H9 (cell line): ENCODE data around the gene GIPC2. TPM values are rescaled to one million over a fixed set of nuclear protein-coding genes. Genes with fewer than 3 reads are reported as not detected.

ENCODE experiments used
- DNase-seq: peaks from one replicate; pipeline ENCODE4 v3.0.0-alpha.2; 2017
- H2AFZ ChIP-seq: one replicate; pipeline ENCODE4 v1.6.1; 2013; ENCODE audit warnings: mild to moderate bottlenecking, low read length, control low read depth, moderate library complexity
- H2AK5ac ChIP-seq: 2 replicates; pipeline ENCODE4 v1.6.1; 2013; ENCODE audit warnings: low read length, control low read depth, mixed read lengths; ENCODE audit not compliant: insufficient read length
- H2BK120ac ChIP-seq: one replicate; pipeline ENCODE4 v1.6.1; 2013; ENCODE audit warnings: low read depth, mild to moderate bottlenecking, low read length, control low read depth, inconsistent platforms; ENCODE audit not compliant: poor library complexity, severe bottlenecking
- H2BK12ac ChIP-seq: 2 replicates; pipeline ENCODE4 v1.6.1; 2013; ENCODE audit warnings: low read length, control low read depth, mixed read lengths, low read depth; ENCODE audit not compliant: insufficient read length
- H2BK15ac ChIP-seq: 2 replicates; pipeline ENCODE4 v1.6.1; 2013; ENCODE audit warnings: low read depth, low read length, control low read depth
- H2BK20ac ChIP-seq: one replicate; pipeline ENCODE4 v1.6.1; 2013; ENCODE audit warnings: low read depth, mild to moderate bottlenecking, low read length, control low read depth, inconsistent platforms; ENCODE audit not compliant: poor library complexity, severe bottlenecking
- H2BK5ac ChIP-seq: 2 replicates; pipeline ENCODE4 v1.6.1; 2013; ENCODE audit warnings: low read length, control low read depth, mixed read lengths; ENCODE audit not compliant: insufficient read length
- H3K14ac ChIP-seq: 2 replicates; pipeline ENCODE4 v1.6.1; 2013; ENCODE audit warnings: low read length, control low read depth; ENCODE audit not compliant: insufficient read depth
- H3K18ac ChIP-seq: 2 replicates; pipeline ENCODE4 v1.6.1; 2013; ENCODE audit warnings: low read depth, mild to moderate bottlenecking, mixed read lengths, low read length, control low read depth; ENCODE audit not compliant: insufficient read length
- H3K23ac ChIP-seq: 2 replicates; pipeline ENCODE4 v1.6.1; 2013; ENCODE audit warnings: low read length, control low read depth, mixed read lengths, low read depth; ENCODE audit not compliant: insufficient read length
- H3K23me2 ChIP-seq: 2 replicates; pipeline ENCODE4 v1.6.1; 2013; ENCODE audit warnings: low read depth, mild to moderate bottlenecking, mixed read lengths, low read length, control low read depth; ENCODE audit not compliant: insufficient read length, poor library complexity, severe bottlenecking
- H3K27ac ChIP-seq: 2 replicates; pipeline ENCODE4 v1.5.1; 2013; ENCODE audit warnings: low read length, control low read depth, mixed read lengths, low read depth; ENCODE audit not compliant: insufficient read length
- H3K27me3 ChIP-seq: 2 replicates; pipeline ENCODE4 v1.6.1; 2013; ENCODE audit warnings: low read length, control low read depth, inconsistent platforms; ENCODE audit not compliant: insufficient read depth
- H3K4ac ChIP-seq: 2 replicates; pipeline ENCODE4 v1.6.1; 2013; ENCODE audit warnings: low read depth, mild to moderate bottlenecking, control low read depth, inconsistent platforms, low read length, moderate library complexity
- H3K4me1 ChIP-seq: 2 replicates; pipeline ENCODE4 v1.6.1; 2013; ENCODE audit warnings: low read length, control low read depth, inconsistent platforms; ENCODE audit not compliant: insufficient read depth
- H3K4me2 ChIP-seq: 2 replicates; pipeline ENCODE4 v1.6.1; 2013; ENCODE audit warnings: low read length, control low read depth, mixed read lengths; ENCODE audit not compliant: insufficient read length, insufficient read depth
- H3K56ac ChIP-seq: 2 replicates; pipeline ENCODE4 v1.6.1; 2013; ENCODE audit warnings: low read depth, mild to moderate bottlenecking, mixed read lengths, low read length, control low read depth; ENCODE audit not compliant: insufficient read length
- H3K79me1 ChIP-seq: 2 replicates; pipeline ENCODE4 v1.6.1; 2013; ENCODE audit warnings: low read depth, mild to moderate bottlenecking, moderate library complexity, low read length, control low read depth, inconsistent platforms; ENCODE audit not compliant: insufficient read depth, poor library complexity, severe bottlenecking
- H3K79me2 ChIP-seq: 2 replicates; pipeline ENCODE4 v1.6.1; 2013; ENCODE audit warnings: low read length, control low read depth, inconsistent platforms; ENCODE audit not compliant: insufficient read depth
- H3K9ac ChIP-seq: 2 replicates; pipeline ENCODE4 v1.6.1; 2013; ENCODE audit warnings: low read length, control low read depth, mixed read lengths; ENCODE audit not compliant: insufficient read length; ENCODE audit errors: extremely low read depth
- H3K9me3 ChIP-seq: one replicate; pipeline ENCODE4 v1.6.1; 2013; ENCODE audit warnings: low read depth, low read length, inconsistent platforms; ENCODE audit not compliant: control insufficient read depth
- H3T11ph ChIP-seq: one replicate; pipeline ENCODE4 v1.6.1; 2013; ENCODE audit warnings: mild to moderate bottlenecking, low read length, control low read depth, inconsistent platforms
- H4K20me1 ChIP-seq: one replicate; pipeline ENCODE4 v1.6.1; 2013; ENCODE audit not compliant: control insufficient read depth, insufficient read length, insufficient read depth
- H4K5ac ChIP-seq: 2 replicates; pipeline ENCODE4 v1.6.1; 2013; ENCODE audit warnings: low read depth, mild to moderate bottlenecking, mixed read lengths, low read length, control low read depth; ENCODE audit not compliant: insufficient read length
- H4K8ac ChIP-seq: replicated peaks from 2 replicates; pipeline ENCODE4 v1.6.1; 2013; ENCODE audit warnings: low read length, control low read depth, mixed read lengths, low read depth; ENCODE audit not compliant: insufficient read length
- H4K91ac ChIP-seq: 2 replicates; pipeline ENCODE4 v1.6.1; 2013; ENCODE audit warnings: low read depth, mild to moderate bottlenecking, moderate library complexity, mixed read lengths, low read length, control low read depth; ENCODE audit not compliant: insufficient read length
- H3K27ac Mint-ChIP-seq, 3 experiments: 2 replicates in 2 of 3; 3 replicates in 1 of 3; pipeline ENCODE4 v1.8.0; 2020 to 2021; ENCODE audit warnings: mixed read lengths in 3 of 3, mild to moderate bottlenecking in 1 of 3, moderate library complexity in 1 of 3
- H3K27me3 Mint-ChIP-seq: 2 replicates; pipeline ENCODE4 v1.8.0; 2021; ENCODE audit warnings: low read depth, mild to moderate bottlenecking, moderate library complexity, mixed read lengths
- H3K36me3 Mint-ChIP-seq, 3 experiments: 2 replicates in 2 of 3; 3 replicates in 1 of 3; pipeline ENCODE4 v1.8.0; 2020 to 2021; ENCODE audit warnings: low read depth in 3 of 3, mixed read lengths in 3 of 3; ENCODE audit not compliant: insufficient read depth in 1 of 3
- H3K4me1 Mint-ChIP-seq, 2 experiments: 2 replicates each; pipeline ENCODE4 v1.8.0; 2020; ENCODE audit warnings: mixed read lengths in 2 of 2
- H3K4me3 Mint-ChIP-seq, 2 experiments: 2 replicates in 1 of 2; 3 replicates in 1 of 2; pipeline ENCODE4 v1.8.0; 2020 to 2021; ENCODE audit warnings: mild to moderate bottlenecking in 2 of 2, mixed read lengths in 2 of 2, moderate library complexity in 1 of 2
- H3K9me3 Mint-ChIP-seq, 2 experiments: 2 replicates in 1 of 2; 3 replicates in 1 of 2; pipeline ENCODE4 v1.8.0; 2020; ENCODE audit warnings: mild to moderate bottlenecking in 2 of 2, mixed read lengths in 2 of 2, moderate library complexity in 1 of 2
- total RNA-seq: library from RNA; stranded (reverse); gene quantifications from 2 replicates; pipeline ENCODE4 v1.2.1, GENCODE V29; 2021
- TF ChIP-seq, protein P1 (sequence below): fragments of 200-600 bp; sonication (generic); conservative IDR thresholded peaks from 3 replicates; pipeline ENCODE4 v1.8.0; 2021; ENCODE audit warnings: antibody characterized with exemption, mild to moderate bottlenecking

GIPC2 gene
- total RNA-seq, 1 experiment from 2014 or later, result 0.85 TPM

GRCh38 chr1:78006521-78006920 is 39.2 kb upstream of the GIPC2 start:
- Histone ChIP-seq H3K79me2 (no peaks in the 10 kb centered on the region), H3K56ac (no peak overlapping the region), H4K8ac (no peak overlapping the region), H2AFZ (no peak overlapping the region), H3T11ph (no peak overlapping the region), H2BK12ac (no peak overlapping the region), H3K79me1 (no peaks in the 10 kb centered on the region), H3K9ac (no peak overlapping the region), H3K4ac (no peak overlapping the region), H3K4me1 (no peaks in the 10 kb centered on the region), H3K27ac (no peak overlapping the region), H2BK20ac (no peak overlapping the region), H3K18ac (no peak overlapping the region), H3K4me2 (no peak overlapping the region), H3K27me3 (no peaks in the 10 kb centered on the region), H3K14ac (no peak overlapping the region), H3K23me2 (peaks cover 2% of the 10 kb centered on the region), H2AK5ac (no peak overlapping the region), H2BK5ac (no peak overlapping the region), H3K23ac (no peak overlapping the region), H3K9me3 (no peaks in the 10 kb centered on the region), H2BK120ac (no peak overlapping the region), H4K5ac (no peak overlapping the region), H4K91ac (no peak overlapping the region), H4K20me1 (no peaks in the 10 kb centered on the region), H2BK15ac (no peak overlapping the region)
- Mint-ChIP-seq H3K9me3 (peaks cover 0 to 2% of the 10 kb centered on the region in 2 experiments; a peak in 1 of 5 replicates), H3K27me3 (no peaks in the 10 kb centered on the region; the same call in 1 of the 2 replicates), H3K27ac (no peak overlapping the region; a peak in 1 of 7 replicates), H3K4me3 (no peak overlapping the region; a peak in 1 of 5 replicates), H3K36me3 (no peaks in the 10 kb centered on the region; a peak in 1 of 7 replicates), H3K4me1 (peaks cover 27% of the 10 kb centered on the region in 2 experiments)
- TF ChIP-seq, protein P1, sequence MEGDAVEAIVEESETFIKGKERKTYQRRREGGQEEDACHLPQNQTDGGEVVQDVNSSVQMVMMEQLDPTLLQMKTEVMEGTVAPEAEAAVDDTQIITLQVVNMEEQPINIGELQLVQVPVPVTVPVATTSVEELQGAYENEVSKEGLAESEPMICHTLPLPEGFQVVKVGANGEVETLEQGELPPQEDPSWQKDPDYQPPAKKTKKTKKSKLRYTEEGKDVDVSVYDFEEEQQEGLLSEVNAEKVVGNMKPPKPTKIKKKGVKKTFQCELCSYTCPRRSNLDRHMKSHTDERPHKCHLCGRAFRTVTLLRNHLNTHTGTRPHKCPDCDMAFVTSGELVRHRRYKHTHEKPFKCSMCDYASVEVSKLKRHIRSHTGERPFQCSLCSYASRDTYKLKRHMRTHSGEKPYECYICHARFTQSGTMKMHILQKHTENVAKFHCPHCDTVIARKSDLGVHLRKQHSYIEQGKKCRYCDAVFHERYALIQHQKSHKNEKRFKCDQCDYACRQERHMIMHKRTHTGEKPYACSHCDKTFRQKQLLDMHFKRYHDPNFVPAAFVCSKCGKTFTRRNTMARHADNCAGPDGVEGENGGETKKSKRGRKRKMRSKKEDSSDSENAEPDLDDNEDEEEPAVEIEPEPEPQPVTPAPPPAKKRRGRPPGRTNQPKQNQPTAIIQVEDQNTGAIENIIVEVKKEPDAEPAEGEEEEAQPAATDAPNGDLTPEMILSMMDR, result no peak
- DNase-seq, result no peak
